ENCODE measurements around the gene ZNF454.

The ZNF454 gene

GRCh38 chr5:179008667-179009066, 67.7 kb downstream of the ZNF454 start:
- H3K4me3 ChIP-seq (ENCODE audit: low read depth, low read length): no peak overlapping the region
- no peak for TF ChIP-seq CTCF (IDR thresholded peaks at IDR 0.05; ENCODE audit: low read depth, low read length)

Data from WI38 (cell line).